ENCODE measurements around the gene SRSF5. TPM values are rescaled to one million over a fixed set of nuclear protein-coding genes. Genes with fewer than 3 reads are reported as not detected.

The SRSF5 gene
- total and polyA plus RNA-seq, 2 of the 13 experiments (the other 11 are each of a cell fraction or from before 2014, with no cell fraction given), result 189 to 277 TPM

- no peak for TF ChIP-seq ZBTB8A (CRISPR knock-in tag; IDR thresholded peaks at IDR 0.05; ENCODE audit: borderline replicate concordance, low read depth)
- TF ChIP-seq LBX2 (CRISPR knock-in tag; IDR thresholded peaks at IDR 0.05; ENCODE audit: borderline replicate concordance), result no peak
- TF ChIP-seq SOX13 (IDR thresholded peaks at IDR 0.05), result no peak; the same call in 1 of the 2 replicates
- TF ChIP-seq SOX13 (CRISPR knock-in tag; conservative IDR thresholded peaks at IDR 0.05 in 1 of 2, IDR thresholded peaks at IDR 0.05 in 1 of 2), result peak in 1 of 2 experiments; percentile 61; a peak in 2 of 4 replicates
- TF ChIP-seq, protein P1, sequence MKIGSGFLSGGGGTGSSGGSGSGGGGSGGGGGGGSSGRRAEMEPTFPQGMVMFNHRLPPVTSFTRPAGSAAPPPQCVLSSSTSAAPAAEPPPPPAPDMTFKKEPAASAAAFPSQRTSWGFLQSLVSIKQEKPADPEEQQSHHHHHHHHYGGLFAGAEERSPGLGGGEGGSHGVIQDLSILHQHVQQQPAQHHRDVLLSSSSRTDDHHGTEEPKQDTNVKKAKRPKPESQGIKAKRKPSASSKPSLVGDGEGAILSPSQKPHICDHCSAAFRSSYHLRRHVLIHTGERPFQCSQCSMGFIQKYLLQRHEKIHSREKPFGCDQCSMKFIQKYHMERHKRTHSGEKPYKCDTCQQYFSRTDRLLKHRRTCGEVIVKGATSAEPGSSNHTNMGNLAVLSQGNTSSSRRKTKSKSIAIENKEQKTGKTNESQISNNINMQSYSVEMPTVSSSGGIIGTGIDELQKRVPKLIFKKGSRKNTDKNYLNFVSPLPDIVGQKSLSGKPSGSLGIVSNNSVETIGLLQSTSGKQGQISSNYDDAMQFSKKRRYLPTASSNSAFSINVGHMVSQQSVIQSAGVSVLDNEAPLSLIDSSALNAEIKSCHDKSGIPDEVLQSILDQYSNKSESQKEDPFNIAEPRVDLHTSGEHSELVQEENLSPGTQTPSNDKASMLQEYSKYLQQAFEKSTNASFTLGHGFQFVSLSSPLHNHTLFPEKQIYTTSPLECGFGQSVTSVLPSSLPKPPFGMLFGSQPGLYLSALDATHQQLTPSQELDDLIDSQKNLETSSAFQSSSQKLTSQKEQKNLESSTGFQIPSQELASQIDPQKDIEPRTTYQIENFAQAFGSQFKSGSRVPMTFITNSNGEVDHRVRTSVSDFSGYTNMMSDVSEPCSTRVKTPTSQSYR (CRISPR knock-in tag; IDR thresholded peaks at IDR 0.05; ENCODE audit: borderline replicate concordance), result peak; percentile 32; the same call in 1 of the 2 replicates
- 0 out of 2 replicates have a peak, but pooled peaks have one; percentile 52 for TF ChIP-seq MTA1 (CRISPR knock-in tag; IDR thresholded peaks at IDR 0.05; ENCODE audit: borderline replicate concordance)
- TF ChIP-seq, protein P2, sequence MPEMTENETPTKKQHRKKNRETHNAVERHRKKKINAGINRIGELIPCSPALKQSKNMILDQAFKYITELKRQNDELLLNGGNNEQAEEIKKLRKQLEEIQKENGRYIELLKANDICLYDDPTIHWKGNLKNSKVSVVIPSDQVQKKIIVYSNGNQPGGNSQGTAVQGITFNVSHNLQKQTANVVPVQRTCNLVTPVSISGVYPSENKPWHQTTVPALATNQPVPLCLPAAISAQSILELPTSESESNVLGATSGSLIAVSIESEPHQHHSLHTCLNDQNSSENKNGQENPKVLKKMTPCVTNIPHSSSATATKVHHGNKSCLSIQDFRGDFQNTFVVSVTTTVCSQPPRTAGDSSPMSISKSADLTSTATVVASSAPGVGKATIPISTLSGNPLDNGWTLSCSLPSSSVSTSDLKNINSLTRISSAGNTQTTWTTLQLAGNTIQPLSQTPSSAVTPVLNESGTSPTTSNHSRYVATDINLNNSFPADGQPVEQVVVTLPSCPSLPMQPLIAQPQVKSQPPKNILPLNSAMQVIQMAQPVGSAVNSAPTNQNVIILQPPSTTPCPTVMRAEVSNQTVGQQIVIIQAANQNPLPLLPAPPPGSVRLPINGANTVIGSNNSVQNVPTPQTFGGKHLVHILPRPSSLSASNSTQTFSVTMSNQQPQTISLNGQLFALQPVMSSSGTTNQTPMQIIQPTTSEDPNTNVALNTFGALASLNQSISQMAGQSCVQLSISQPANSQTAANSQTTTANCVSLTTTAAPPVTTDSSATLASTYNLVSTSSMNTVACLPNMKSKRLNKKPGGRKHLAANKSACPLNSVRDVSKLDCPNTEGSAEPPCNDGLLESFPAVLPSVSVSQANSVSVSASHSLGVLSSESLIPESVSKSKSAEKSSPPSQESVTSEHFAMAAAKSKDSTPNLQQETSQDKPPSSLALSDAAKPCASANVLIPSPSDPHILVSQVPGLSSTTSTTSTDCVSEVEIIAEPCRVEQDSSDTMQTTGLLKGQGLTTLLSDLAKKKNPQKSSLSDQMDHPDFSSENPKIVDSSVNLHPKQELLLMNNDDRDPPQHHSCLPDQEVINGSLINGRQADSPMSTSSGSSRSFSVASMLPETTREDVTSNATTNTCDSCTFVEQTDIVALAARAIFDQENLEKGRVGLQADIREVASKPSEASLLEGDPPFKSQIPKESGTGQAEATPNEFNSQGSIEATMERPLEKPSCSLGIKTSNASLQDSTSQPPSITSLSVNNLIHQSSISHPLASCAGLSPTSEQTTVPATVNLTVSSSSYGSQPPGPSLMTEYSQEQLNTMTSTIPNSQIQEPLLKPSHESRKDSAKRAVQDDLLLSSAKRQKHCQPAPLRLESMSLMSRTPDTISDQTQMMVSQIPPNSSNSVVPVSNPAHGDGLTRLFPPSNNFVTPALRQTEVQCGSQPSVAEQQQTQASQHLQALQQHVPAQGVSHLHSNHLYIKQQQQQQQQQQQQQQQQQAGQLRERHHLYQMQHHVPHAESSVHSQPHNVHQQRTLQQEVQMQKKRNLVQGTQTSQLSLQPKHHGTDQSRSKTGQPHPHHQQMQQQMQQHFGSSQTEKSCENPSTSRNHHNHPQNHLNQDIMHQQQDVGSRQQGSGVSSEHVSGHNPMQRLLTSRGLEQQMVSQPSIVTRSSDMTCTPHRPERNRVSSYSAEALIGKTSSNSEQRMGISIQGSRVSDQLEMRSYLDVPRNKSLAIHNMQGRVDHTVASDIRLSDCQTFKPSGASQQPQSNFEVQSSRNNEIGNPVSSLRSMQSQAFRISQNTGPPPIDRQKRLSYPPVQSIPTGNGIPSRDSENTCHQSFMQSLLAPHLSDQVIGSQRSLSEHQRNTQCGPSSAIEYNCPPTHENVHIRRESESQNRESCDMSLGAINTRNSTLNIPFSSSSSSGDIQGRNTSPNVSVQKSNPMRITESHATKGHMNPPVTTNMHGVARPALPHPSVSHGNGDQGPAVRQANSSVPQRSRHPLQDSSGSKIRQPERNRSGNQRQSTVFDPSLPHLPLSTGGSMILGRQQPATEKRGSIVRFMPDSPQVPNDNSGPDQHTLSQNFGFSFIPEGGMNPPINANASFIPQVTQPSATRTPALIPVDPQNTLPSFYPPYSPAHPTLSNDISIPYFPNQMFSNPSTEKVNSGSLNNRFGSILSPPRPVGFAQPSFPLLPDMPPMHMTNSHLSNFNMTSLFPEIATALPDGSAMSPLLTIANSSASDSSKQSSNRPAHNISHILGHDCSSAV (CRISPR knock-in tag; IDR thresholded peaks at IDR 0.05; ENCODE audit: borderline replicate concordance), result no peak
- TF ChIP-seq, protein P3, sequence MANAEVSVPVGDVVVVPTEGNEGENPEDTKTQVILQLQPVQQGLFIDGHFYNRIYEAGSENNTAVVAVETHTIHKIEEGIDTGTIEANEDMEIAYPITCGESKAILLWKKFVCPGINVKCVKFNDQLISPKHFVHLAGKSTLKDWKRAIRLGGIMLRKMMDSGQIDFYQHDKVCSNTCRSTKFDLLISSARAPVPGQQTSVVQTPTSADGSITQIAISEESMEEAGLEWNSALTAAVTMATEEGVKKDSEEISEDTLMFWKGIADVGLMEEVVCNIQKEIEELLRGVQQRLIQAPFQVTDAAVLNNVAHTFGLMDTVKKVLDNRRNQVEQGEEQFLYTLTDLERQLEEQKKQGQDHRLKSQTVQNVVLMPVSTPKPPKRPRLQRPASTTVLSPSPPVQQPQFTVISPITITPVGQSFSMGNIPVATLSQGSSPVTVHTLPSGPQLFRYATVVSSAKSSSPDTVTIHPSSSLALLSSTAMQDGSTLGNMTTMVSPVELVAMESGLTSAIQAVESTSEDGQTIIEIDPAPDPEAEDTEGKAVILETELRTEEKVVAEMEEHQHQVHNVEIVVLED (CRISPR knock-in tag; IDR thresholded peaks at IDR 0.05; ENCODE audit: borderline replicate concordance), result peak; percentile 58
- no peak for TF ChIP-seq SNAPC2 (CRISPR knock-in tag; IDR thresholded peaks at IDR 0.05)
- no peak for TF ChIP-seq TOE1 (CRISPR knock-in tag; IDR thresholded peaks at IDR 0.05)
- peak; percentile 82; the same call in 1 of the 2 replicates for TF ChIP-seq ZNF280D (CRISPR knock-in tag; IDR thresholded peaks at IDR 0.05)
Observed at GRCh38 chr14:69792887-69793421, 26.0 kb downstream of the SRSF5 start (continued).

Data from HepG2 (cell line).